HepG2 (cell line): ENCODE measurements around the gene IGBP1. TPM values are rescaled to one million over a fixed set of nuclear protein-coding genes. Genes with fewer than 3 reads are reported as not detected.

Experiments used
- ATAC-seq: fragments of 200-7000 bp; cut with Tn5 transposase; 3 replicates; pipeline ENCODE4 v1.9.1; 2020; ENCODE audit warnings: mild to moderate bottlenecking, moderate library complexity
- BruUV-seq: library from RNA; stranded (reverse); fragments of 400-500 nt; replicated peaks from 2 replicates; lab custom pipeline; 2021; lab: Mats Ljungman, UMichigan
- CTCF ChIA-PET: fragments of 300-600 bp; formaldehyde crosslinking; extraction: SDS; loops from one replicate; lab custom pipeline; 2021; ENCODE audit warnings: low total read pairs, inconsistent platforms, low intra/inter-chr PET ratio; lab: Yijun Ruan, JAX
- POLR2A ChIA-PET: fragments of 350-600 bp; sonication (Branson Sonifier 250); formaldehyde crosslinking; loops from one replicate; lab custom pipeline; 2020; ENCODE audit warnings: antibody characterized with exemption, inconsistent platforms; lab: Yijun Ruan, JAX
- DNase-seq: peaks from one replicate; pipeline ENCODE4 v3.0.0-alpha.2; 2015; ENCODE audit warnings: low spot score
- FAIRE-seq: peaks from 3 replicates; lab custom pipeline; 2011; peaks lifted over from hg19 to GRCh38; lab: Jason Lieb, UNC
- H2AFZ ChIP-seq: one replicate; pipeline ENCODE4 v1.6.1; 2011; ENCODE audit warnings: low read length, inconsistent platforms
- H3K27ac ChIP-seq: fragments of 300-600 bp; 3 replicates; pipeline ENCODE4 v1.8.0; 2011; ENCODE audit warnings: mixed run types, mild to moderate bottlenecking, mixed read lengths, low read length, inconsistent platforms; ENCODE audit not compliant: insufficient read depth; ENCODE audit errors: extremely low read length
- H3K27me3 ChIP-seq, 2 experiments: fragments of 200-600 bp in 1 of 2; 2 replicates in 1 of 2; 3 replicates in 1 of 2; pipeline versions ENCODE4 v1.6.0 to v1.8.0; 2011; ENCODE audit warnings: low read length in 2 of 2, mild to moderate bottlenecking in 2 of 2, moderate library complexity in 2 of 2, inconsistent platforms in 1 of 2; ENCODE audit not compliant: insufficient read depth in 2 of 2, control insufficient read depth in 1 of 2
- H3K36me3 ChIP-seq, 2 experiments: fragments of 200-600 bp in 1 of 2; replicated peaks in 1 of 2; 2 replicates in 1 of 2; 3 replicates in 1 of 2; pipeline versions ENCODE4 v1.5.1 to v1.8.0; 2011; ENCODE audit warnings: low read length in 2 of 2, inconsistent platforms in 1 of 2; ENCODE audit not compliant: insufficient read depth in 2 of 2, control insufficient read depth in 1 of 2
- H3K4me1 ChIP-seq: 2 replicates; pipeline ENCODE4 v1.5.1; 2012; ENCODE audit warnings: low read length, inconsistent platforms; ENCODE audit not compliant: insufficient read depth
- H3K4me2 ChIP-seq: 2 replicates; pipeline ENCODE4 v1.6.0; 2011; ENCODE audit warnings: low read depth, low read length, inconsistent platforms
- H3K4me3 ChIP-seq, 3 experiments: fragments of 200-600 bp in 1 of 3; sonication (generic), shearing (Covaris generic) in 1 of 3; replicated peaks in 1 of 3; 2 replicates each; pipeline ENCODE4 v1.5.1; 2011 to 2016; ENCODE audit warnings: low read length in 3 of 3, inconsistent platforms in 2 of 3, low read depth in 2 of 3, mild to moderate bottlenecking in 2 of 3, control low read depth in 1 of 3, mixed read lengths in 1 of 3; ENCODE audit not compliant: insufficient read depth in 1 of 3
- H3K79me2 ChIP-seq: one replicate; pipeline ENCODE4 v1.6.1; 2011; ENCODE audit warnings: low read length, inconsistent platforms; ENCODE audit not compliant: insufficient read depth
- H3K9ac ChIP-seq: 2 replicates; pipeline ENCODE4 v1.6.0; 2011; ENCODE audit warnings: mild to moderate bottlenecking, low read depth, low read length, inconsistent platforms; ENCODE audit not compliant: insufficient read depth
- H3K9me3 ChIP-seq: 2 replicates; pipeline ENCODE4 v1.5.1; 2012; ENCODE audit warnings: mild to moderate bottlenecking, low read length
- H4K20me1 ChIP-seq: 2 replicates; pipeline ENCODE4 v1.6.0; 2011; ENCODE audit warnings: inconsistent platforms, mild to moderate bottlenecking, low read length, moderate library complexity; ENCODE audit not compliant: insufficient read depth
- CREB1 ChIP-seq, 2 experiments: fragments of 450-650 bp in 1 of 2; IDR thresholded peaks; 2 replicates each; pipeline ENCODE4 v1.6.1; 2016 to 2017; ENCODE audit warnings: control low read depth in 1 of 2, mild to moderate bottlenecking in 1 of 2, missing compliant biosample characterization in 1 of 2, missing genetic modification characterization in 1 of 2
- EZH2 ChIP-seq: conservative IDR thresholded peaks from 2 replicates; pipeline ENCODE4 v1.6.1; 2012; ENCODE audit warnings: mild to moderate bottlenecking, low read depth, low read length, moderate library complexity
- HHEX ChIP-seq: IDR thresholded peaks from 2 replicates; pipeline ENCODE4 v1.6.1; 2016; ENCODE audit warnings: control low read depth
- HOXD1 ChIP-seq: sonication (generic); formaldehyde crosslinking; IDR thresholded peaks from 2 replicates; pipeline ENCODE4 v1.5.0; 2020; ENCODE audit warnings: missing genetic modification reagents
- MEF2D ChIP-seq: sonication (generic); formaldehyde crosslinking; IDR thresholded peaks from 2 replicates; pipeline ENCODE4 v1.5.1; 2020; ENCODE audit warnings: mild to moderate bottlenecking, missing genetic modification reagents
- MIXL1 ChIP-seq: IDR thresholded peaks from 2 replicates; pipeline ENCODE4 v1.6.1; 2016
- SRSF1 ChIP-seq: fragments of 200-400 bp; formaldehyde crosslinking; optimal IDR thresholded peaks from 2 replicates; pipeline ENCODE3; 2017; ENCODE audit warnings: mild to moderate bottlenecking, low read depth, low read length, moderate library complexity
- TCF12 ChIP-seq, 2 experiments: fragments of 450-650 bp in 1 of 2; sonication (generic) in 1 of 2; formaldehyde crosslinking in 1 of 2; IDR thresholded peaks; 2 replicates each; pipeline versions ENCODE4 v1.6.1 to v1.8.0; 2017 to 2022; ENCODE audit warnings: antibody characterized with exemption in 1 of 2, mild to moderate bottlenecking in 1 of 2, missing genetic modification reagents in 1 of 2, moderate library complexity in 1 of 2
- ZBTB42 ChIP-seq: sonication (generic); formaldehyde crosslinking; IDR thresholded peaks from 2 replicates; pipeline ENCODE4 v1.5.0; 2020; ENCODE audit warnings: mild to moderate bottlenecking, missing genetic modification reagents
- ZKSCAN1 ChIP-seq: fragments of 150-350 bp; IDR thresholded peaks from 2 replicates; pipeline ENCODE4 v1.6.1; 2014; ENCODE audit warnings: low read length
- ZNF12 ChIP-seq: sonication (generic); formaldehyde crosslinking; IDR thresholded peaks from 2 replicates; pipeline ENCODE4 v1.5.0; 2020; ENCODE audit warnings: missing genetic modification reagents
- ZNF343 ChIP-seq: sonication (generic); formaldehyde crosslinking; IDR thresholded peaks from 2 replicates; pipeline ENCODE4 v1.4.0; 2020; ENCODE audit warnings: mild to moderate bottlenecking, missing genetic modification reagents
- WGBS: methylation state at CpG from one replicate; pipeline ENCODE4 v1.1.6; 2017; ENCODE audit warnings: low lambda C conversion rate; 5-methylcytosine and 5-hydroxymethylcytosine counted together
- in situ Hi-C: cut with HindIII; loops from 2 replicates; pipeline ENCODE4 v1.10.0; 2017; ENCODE audit warnings: low pct_unique_long_range_greater_than_20kb; ENCODE audit not compliant: extremely low pct_ligation_motif_present
- intact Hi-C: fragments of 100-400 bp; cut with micrococcal nuclease; formaldehyde crosslinking; loops from one replicate; pipeline ENCODE4 v1.10.0; 2022; ENCODE audit not compliant: unreplicated experiment
- polyA plus RNA-seq, 8 experiments: library from polyadenylated mRNA; depleted of rRNA in 3 of 8; stranded (reverse) in 7 of 8; unstranded in 1 of 8; fragments of >200 nt; fragmentation: Illumina TruSeq in 4 of 8; extraction: Trizol in 4 of 8; gene quantifications; 2 replicates each; pipeline versions ENCODE4 v1.2.1 to v1.2.3, GENCODE V29; 2011 to 2016; ENCODE audit warnings: low read depth in 4 of 8, missing spikeins in 1 of 8, mixed read lengths in 1 of 8; ENCODE audit not compliant: insufficient read depth in 1 of 8
- total RNA-seq, 5 experiments: library from RNA; depleted of rRNA; stranded (reverse); fragments of >200 nt; fragmentation: Illumina TruSeq; extraction: Trizol; gene quantifications; 2 replicates each; pipeline ENCODE4 v1.2.3, GENCODE V29; 2016; ENCODE audit warnings: low read depth in 1 of 5
- TF ChIP-seq, protein P1 (sequence below), 2 experiments: sonication (generic) in 1 of 2; formaldehyde crosslinking in 1 of 2; IDR thresholded peaks; 2 replicates each; pipeline versions ENCODE4 v1.4.0 to v1.6.1; 2018 to 2020; ENCODE audit warnings: missing genetic modification reagents in 2 of 2, borderline replicate concordance in 1 of 2, low read depth in 1 of 2, mild to moderate bottlenecking in 1 of 2, missing biosample characterization in 1 of 2
- TF ChIP-seq, protein P2 (sequence below): IDR thresholded peaks from 2 replicates; pipeline ENCODE4 v1.6.1; 2016; ENCODE audit warnings: missing genetic modification reagents, missing compliant biosample characterization

Gene IGBP1
- total and polyA plus RNA-seq, 2 of the 13 experiments (the other 11 are each of a cell fraction or from before 2014, with no cell fraction given), result 59.3 to 103 TPM

GRCh38 chrX:70183091-70183490 lies 49.8 kb downstream of the IGBP1 start:
- H3K4me1 ChIP-seq, result no peaks in the 10 kb centered on the region
- POLR2A ChIA-PET, result no interaction called here
- no peak for TF ChIP-seq EZH2
- no peak for TF ChIP-seq ZBTB42 (CRISPR knock-in tag)
- TF ChIP-seq ZKSCAN1, result no peak
- TF ChIP-seq, protein P1, sequence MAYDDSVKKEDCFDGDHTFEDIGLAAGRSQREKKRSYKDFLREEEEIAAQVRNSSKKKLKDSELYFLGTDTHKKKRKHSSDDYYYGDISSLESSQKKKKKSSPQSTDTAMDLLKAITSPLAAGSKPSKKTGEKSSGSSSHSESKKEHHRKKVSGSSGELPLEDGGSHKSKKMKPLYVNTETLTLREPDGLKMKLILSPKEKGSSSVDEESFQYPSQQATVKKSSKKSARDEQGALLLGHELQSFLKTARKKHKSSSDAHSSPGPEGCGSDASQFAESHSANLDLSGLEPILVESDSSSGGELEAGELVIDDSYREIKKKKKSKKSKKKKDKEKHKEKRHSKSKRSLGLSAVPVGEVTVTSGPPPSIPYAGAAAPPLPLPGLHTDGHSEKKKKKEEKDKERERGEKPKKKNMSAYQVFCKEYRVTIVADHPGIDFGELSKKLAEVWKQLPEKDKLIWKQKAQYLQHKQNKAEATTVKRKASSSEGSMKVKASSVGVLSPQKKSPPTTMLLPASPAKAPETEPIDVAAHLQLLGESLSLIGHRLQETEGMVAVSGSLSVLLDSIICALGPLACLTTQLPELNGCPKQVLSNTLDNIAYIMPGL (CRISPR knock-in tag; IDR thresholded peaks at IDR 0.05; ENCODE audit: borderline replicate concordance in 1 of 2, low read depth in 1 of 2), result no peak
- TF ChIP-seq CREB1 (IDR thresholded peaks at IDR 0.05), result no peak
- no peak for TF ChIP-seq CREB1 (CRISPR knock-in tag; IDR thresholded peaks at IDR 0.05)
- TF ChIP-seq MEF2D (CRISPR knock-in tag), result no peak
- TF ChIP-seq, protein P2, sequence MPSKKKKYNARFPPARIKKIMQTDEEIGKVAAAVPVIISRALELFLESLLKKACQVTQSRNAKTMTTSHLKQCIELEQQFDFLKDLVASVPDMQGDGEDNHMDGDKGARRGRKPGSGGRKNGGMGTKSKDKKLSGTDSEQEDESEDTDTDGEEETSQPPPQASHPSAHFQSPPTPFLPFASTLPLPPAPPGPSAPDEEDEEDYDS (CRISPR knock-in tag), result no peak
- TF ChIP-seq ZNF343 (CRISPR knock-in tag), result no peak
- no peak for TF ChIP-seq MIXL1 (CRISPR knock-in tag)
- no peak for TF ChIP-seq ZNF12 (CRISPR knock-in tag)
- no peak for TF ChIP-seq TCF12 (IDR thresholded peaks at IDR 0.05)
- TF ChIP-seq TCF12 (CRISPR knock-in tag; IDR thresholded peaks at IDR 0.05), result no peak
- no peak for TF ChIP-seq HHEX (CRISPR knock-in tag)
- no peak for TF ChIP-seq SRSF1
- no peak for TF ChIP-seq HOXD1
- in situ Hi-C loops, result no loop called here
- H2AFZ ChIP-seq, result no peak overlapping the region
- H3K36me3 ChIP-seq, result no peaks in the 10 kb centered on the region
- CTCF ChIA-PET, result no interaction called here
- H3K4me2 ChIP-seq, result no peak overlapping the region
- H3K4me3 ChIP-seq, result no peak overlapping the region
- intact Hi-C loops, result no loop called here
- H3K27me3 ChIP-seq, result no peaks in the 10 kb centered on the region
- H3K9me3 ChIP-seq, result no peaks in the 10 kb centered on the region
- 27% methylated on average over 4 of the region's 5 CpGs for WGBS
- FAIRE-seq (no peak), ATAC-seq (no peak), DNase-seq (no peak)
- no peak overlapping the region for H3K27ac ChIP-seq
- H3K79me2 ChIP-seq, result no peaks in the 10 kb centered on the region
- no peaks in the 10 kb centered on the region for H4K20me1 ChIP-seq
- no TSS peak for BruUV-seq
- no peak overlapping the region for H3K9ac ChIP-seq
